Stromal cell of bone marrow (primary cell): Measurements from ENCODE around the gene PCDHA11.
"Not testable (repeated sequence)": the region's sequence is repeated elsewhere in the genome, so short reads cannot be mapped to it uniquely, and the experiment has no call there.

ENCODE experiments used
- DNase-seq: peaks from one replicate; pipeline ENCODE4 v3.0.0-alpha.2; 2012; ENCODE audit warnings: low read depth

Gene PCDHA11

DNA sequence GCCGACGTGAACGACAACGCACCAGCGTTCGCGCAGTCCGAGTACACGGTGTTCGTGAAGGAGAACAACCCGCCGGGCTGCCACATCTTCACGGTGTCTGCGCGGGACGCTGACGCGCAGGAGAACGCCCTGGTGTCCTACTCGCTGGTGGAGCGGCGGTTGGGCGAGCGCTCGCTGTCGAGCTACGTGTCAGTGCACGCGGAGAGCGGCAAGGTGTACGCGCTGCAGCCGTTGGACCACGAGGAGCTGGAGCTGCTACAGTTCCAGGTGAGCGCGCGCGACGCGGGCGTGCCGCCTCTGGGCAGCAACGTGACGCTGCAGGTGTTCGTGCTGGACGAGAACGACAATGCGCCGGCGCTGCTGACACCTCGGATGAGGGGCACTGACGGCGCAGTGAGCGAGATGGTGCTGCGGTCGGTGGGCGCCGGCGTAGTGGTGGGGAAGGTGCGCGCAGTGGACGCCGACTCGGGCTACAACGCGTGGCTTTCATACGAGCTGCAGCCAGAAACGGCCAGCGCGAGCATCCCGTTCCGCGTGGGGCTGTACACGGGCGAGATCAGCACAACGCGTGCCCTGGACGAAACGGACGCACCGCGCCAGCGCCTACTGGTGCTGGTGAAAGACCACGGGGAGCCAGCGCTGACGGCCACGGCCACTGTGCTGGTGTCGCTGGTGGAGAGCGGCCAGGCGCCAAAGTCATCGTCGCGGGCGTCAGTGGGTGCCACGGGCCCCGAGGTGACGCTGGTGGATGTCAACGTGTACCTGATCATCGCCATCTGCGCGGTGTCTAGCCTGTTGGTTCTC is 18.7 kb upstream of the PCDHA11 start:
- not testable (repeated sequence) for DNase-seq

DNA sequence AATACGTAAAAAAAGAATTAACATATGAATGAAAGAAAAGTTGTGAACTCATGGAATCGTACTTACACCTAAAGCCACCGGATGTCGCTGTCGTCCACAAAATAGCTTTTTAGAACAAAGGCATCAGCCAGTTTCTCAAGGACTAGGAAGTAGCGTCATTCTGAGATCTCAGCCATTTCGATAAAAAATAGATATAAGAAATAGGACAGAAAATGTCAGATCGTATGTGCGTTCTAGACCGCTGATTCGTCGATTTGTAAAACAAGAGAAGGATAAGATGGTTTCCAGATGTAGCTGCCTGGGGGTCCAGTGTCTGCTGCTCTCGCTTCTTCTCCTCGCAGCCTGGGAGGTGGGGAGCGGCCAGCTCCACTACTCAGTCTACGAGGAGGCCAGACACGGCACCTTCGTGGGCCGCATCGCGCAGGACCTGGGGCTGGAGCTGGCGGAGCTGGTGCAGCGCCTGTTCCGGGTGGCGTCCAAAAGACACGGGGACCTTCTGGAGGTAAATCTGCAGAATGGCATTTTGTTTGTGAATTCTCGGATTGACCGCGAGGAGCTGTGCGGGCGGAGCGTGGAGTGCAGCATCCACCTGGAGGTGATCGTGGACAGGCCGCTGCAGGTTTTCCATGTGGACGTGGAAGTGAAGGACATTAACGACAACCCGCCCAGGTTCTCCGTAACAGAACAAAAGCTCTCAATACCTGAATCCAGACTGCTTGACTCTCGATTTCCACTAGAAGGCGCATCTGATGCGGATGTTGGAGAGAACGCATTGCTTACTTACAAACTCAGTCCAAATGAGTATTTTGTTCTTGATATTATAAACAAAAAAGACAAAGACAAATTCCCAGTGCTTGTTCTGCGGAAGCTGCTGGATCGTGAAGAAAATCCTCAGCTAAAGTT is 12.7 kb upstream of the PCDHA11 start, which contains the start of gene PCDHA10:
TSS of gene PCDHA10 (plus strand) at position 126 of the 903 bp plus-strand sequence. CDS start at position 278, 152 bp downstream.
- no peak for DNase-seq

DNA sequence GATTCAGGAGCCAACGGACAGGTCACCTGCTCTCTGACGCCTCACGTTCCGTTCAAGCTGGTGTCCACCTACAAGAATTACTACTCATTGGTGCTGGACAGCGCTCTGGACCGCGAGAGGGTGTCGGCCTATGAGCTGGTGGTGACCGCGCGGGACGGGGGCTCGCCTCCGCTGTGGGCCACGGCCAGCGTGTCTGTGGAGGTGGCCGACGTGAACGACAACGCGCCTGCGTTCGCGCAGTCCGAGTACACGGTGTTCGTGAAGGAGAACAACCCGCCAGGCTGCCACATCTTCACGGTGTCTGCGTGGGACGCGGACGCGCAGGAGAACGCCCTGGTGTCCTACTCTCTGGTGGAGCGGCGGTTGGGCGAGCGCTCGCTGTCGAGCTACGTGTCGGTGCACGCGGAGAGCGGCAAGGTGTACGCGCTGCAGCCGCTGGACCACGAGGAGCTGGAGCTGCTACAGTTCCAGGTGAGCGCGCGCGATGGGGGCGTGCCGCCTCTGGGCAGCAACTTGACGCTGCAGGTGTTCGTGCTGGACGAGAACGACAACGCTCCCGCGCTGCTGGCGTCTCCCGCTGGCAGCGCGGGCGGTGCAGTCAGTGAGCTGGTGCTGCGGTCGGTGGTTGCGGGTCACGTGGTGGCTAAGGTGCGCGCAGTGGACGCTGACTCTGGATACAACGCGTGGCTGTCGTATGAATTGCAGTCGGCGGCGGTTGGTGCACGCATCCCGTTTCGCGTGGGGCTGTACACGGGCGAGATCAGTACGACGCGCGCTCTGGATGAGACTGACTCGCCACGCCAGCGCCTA is 11.4 kb upstream of the PCDHA11 start:
- no peak for DNase-seq

GRCh38 chr5:140857987-140858240 is 10.8 kb upstream of the PCDHA11 start:
- no peak for DNase-seq

DNA sequence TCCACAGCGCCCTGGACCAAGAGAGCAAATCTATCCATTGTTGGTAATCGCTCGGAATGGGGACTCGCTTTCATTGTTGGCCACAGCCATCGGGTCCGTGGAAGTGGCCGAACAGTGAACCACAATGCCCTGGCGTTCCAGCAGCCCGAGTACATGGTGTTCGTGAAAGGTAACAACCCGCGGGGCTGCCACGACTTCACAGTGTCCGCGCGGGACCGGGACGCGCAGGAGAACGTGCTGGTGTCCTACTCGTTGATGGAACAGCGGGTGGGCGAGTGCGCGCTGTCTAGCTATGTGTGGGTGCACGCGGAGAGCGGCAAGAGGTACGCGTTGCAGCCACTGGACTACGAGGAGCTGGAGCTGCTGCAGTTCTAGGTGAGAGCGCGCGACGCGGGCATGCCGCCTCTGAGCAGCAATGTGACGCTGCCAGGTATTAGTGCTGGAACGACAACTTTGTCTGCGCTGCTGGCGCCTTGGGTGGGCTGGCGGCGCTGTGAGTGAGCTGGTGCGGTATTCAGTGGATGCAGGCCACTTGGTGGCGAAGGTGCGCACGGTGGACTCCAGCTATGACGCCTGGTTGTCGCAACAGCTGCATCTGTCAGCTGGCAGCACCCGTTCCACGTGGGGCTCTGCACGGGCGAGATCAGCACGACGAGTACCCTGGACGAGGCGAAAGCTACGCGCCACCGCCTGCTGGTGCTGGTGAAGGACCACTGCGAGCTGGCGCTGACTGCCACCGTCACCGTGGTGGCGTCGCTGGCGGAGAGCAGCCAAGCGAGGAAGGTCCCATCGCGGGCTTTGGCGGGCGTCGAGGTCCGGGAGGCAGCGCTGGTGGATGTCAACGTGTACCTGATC is 6.1 kb upstream of the PCDHA11 start:
- no peak for DNase-seq

DNA sequence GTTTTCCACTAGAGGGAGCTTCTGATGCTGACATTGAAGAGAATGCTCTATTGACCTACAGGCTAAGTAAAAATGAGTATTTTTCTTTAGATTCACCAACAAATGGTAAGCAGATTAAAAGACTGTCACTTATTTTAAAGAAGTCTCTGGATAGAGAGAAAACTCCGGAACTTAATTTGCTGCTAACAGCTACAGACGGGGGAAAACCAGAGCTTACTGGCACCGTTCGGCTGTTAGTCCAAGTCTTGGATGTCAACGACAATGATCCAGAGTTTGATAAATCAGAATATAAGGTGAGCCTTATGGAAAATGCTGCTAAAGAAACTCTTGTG is 764 bp downstream of the PCDHA11 start:
- no peak for DNase-seq

DNA sequence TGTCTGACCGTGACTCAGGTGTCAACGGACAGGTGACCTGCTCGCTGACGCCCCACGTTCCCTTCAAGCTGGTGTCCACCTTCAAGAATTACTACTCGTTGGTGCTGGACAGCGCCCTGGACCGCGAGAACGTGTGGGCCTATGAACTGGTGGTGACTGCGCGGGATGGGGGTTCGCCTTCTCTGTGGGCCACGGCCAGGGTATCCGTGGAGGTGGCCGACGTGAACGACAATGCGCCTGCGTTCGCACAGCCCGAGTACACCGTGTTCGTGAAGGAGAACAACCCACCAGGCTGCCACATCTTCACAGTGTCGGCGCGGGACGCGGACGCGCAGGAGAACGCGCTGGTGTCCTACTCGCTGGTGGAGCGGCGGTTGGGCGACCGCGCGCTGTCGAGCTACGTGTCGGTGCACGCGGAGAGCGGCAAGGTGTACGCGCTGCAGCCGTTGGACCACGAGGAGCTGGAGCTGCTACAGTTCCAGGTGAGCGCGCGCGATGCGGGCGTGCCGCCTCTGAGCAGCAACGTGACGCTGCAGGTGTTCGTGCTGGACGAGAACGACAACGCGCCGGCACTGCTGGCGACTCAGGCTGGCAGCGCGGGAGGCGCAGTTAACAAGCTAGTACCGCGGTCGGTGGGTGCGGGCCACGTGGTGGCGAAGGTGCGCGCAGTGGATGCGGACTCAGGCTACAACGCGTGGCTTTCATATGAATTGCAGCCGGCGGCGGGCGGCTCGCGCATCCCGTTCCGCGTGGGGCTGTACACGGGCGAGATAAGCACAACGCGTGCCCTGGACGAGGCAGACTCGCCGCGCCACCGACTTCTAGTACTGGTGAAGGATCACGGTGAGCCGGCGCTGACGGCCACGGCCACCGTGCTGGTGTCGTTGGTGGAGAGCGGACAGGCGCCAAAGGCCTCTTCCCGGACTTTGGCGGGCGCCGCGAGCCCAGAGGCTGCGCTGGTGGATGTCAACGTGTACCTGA is 1.8 kb downstream of the PCDHA11 start:
- no peak for DNase-seq

DNA sequence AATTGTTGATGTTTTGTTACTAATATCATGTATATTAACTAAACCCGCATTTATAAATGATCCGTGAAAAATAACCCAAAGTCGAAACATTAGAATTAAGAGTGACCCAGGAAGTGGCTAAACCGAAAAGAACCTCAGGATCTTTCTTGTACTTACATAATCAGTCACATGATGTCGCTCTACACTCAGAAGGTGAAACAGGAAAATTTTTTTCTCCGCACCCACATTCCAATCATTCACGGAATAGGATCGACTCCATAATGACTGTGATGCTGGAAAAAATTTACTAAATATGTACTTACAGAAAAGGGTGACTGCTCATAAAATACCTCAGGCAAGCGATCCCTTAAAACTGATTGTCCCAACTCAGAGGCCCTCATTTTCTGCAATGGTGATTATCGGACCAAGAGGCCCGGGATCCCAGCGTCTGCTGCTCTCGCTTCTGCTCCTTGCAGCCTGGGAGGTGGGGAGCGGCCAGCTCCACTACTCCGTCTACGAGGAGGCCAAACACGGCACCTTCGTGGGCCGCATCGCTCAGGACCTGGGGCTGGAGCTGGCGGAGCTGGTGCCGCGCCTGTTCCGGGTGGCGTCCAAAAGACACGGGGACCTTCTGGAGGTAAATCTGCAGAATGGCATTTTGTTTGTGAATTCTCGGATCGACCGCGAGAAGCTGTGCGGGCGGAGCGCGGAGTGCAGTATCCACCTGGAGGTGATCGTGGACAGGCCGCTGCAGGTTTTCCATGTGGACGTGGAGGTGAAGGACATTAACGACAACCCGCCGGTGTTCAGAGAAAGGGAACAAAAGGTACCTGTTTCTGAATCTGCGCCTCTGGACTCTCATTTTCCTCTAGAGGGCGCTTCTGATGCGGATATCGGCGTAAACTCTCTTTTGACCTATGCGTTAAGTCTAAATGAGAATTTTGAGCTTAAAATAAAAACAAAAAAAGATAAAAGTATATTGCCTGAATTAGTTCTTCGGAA is 6.6 kb downstream of the PCDHA11 start, which contains the start of gene PCDHA12:
TSS of gene PCDHA12 (plus strand) at position 224 of the 981 bp plus-strand sequence. CDS start at position 389, 165 bp downstream.
- no peak for DNase-seq

DNA sequence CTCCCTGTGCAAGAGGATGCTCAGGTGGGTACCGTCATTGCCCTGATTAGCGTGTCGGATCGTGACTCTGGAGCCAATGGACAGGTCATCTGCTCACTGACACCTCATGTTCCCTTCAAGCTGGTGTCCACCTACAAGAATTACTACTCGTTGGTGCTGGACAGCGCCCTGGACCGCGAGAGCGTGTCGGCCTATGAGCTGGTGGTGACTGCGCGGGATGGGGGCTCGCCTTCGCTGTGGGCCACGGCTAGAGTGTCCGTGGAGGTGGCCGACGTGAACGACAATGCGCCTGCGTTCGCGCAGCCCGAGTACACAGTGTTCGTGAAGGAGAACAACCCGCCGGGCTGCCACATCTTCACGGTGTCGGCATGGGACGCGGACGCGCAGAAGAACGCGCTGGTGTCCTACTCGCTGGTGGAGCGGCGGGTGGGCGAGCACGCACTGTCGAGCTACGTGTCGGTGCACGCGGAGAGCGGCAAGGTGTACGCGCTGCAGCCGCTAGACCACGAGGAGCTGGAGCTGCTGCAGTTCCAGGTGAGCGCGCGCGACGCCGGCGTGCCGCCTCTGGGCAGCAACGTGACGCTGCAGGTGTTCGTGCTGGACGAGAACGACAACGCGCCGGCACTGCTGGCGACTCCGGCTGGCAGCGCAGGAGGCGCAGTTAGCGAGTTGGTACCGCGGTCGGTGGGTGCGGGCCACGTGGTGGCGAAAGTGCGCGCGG is 7.9 kb downstream of the PCDHA11 start:
- not testable (repeated sequence) for DNase-seq

- no peak for DNase-seq
These were observed 8.5 kb downstream of the PCDHA11 start for GRCh38 chr5:140877262-140877581.

DNA sequence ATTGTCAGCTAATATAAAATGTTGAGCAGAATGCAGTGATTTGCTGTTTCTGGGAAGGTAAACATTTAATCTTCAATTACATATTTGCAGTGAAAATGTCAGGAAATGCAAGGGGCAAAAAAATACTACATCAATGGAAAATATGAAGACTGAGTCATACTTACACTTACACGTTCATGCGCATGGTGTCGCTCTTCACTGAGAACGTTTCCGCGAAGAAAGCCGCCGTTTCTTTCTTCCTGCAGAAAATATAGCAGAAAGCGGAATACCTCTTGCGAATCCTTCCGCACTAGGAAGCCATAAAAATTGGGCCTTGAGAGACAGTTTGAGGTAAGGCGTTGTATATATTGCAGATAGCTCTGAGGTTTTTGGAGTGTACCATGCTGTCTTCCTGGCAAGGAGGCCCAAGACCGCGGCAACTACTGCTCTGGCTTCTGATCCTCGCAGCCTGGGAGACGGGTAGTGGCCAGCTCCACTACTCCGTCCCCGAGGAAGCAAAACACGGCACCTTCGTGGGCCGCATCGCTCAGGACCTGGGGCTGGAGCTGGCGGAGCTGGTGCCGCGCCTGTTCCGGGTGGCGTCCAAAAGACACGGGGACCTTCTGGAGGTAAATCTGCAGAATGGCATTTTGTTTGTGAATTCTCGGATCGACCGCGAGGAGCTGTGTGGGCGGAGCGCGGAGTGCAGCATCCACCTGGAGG is 13.3 kb downstream of the PCDHA11 start, which contains the start of gene PCDHA13:
TSS of gene PCDHA13 (plus strand) at position 236 of the 702 bp plus-strand sequence. CDS start at position 381, 145 bp downstream.
- no peak for DNase-seq

DNA sequence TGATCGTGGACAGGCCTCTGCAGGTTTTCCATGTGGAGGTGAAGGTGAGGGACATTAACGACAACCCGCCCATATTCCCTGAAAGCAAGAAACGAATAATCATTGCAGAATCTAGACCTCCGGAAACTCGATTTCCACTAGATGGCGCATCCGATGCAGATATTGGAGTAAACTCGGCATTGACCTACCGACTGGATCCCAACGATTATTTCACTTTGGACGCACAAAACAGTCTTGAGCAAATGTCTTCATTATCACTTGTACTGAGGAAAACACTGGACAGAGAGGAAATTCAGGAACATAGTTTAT is 13.8 kb downstream of the PCDHA11 start:
- no peak for DNase-seq

GRCh38 chr5:140883373-140883772 is 14.6 kb downstream of the PCDHA11 start:
- no peak for DNase-seq

DNA sequence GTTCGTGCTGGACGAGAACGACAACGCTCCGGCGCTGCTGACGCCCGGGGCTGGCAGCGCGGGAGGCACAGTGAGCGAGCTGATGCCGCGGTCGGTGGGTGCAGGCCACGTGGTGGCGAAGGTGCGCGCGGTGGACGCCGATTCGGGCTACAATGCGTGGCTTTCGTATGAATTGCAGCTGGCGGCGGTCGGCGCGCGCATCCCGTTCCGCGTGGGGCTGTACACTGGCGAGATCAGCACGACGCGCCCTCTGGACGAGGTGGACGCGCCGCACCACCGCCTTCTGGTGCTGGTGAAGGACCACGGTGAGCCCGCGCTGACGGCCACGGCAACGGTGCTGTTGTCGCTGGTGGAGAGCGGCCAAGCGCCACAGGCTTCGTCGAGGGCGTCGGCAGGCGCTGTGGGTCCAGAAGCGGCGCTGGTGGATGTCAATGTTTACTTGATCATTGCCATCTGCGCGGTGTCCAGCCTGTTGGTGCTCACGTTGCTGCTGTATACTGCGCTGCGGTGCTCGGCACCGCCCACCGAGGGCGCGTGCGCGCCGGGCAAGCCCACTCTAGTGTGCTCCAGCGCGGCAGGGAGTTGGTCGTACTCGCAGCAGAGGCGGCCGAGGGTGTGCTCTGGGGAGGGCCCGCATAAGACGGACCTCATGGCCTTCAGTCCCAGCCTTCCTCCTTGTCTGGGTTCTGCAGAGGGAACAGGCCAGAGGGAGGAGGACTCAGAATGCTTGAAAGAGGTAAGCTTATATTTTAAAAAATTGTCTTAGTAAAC is 15.4 kb downstream of the PCDHA11 start:
- DNase-seq, result no peak

DNA sequence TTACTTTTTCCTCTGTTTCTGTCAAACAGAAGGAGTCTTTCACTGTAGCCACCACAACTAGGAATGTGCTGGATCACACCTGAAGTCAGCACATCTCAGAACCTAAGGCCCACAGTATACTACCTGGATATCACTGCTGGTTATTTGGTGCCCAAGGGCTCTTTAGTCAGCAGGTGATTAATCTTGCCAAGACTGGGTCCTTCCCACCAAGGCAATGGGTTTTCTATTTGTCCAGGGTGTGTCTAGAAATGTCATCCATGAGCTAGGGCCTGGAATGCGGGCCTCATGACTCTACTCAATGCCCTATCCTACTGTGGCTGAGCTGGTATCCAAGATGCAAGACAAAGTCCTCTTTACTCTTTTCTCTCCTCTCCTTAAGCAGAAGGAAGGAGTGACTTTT is 47.6 kb downstream of the PCDHA11 start:
- no peak for DNase-seq
